Measurements from ENCODE around the gene RAB34. TPM values are rescaled to one million over a fixed set of nuclear protein-coding genes. Genes with fewer than 3 reads are reported as not detected.

Gene RAB34
- total and polyA plus RNA-seq, 9 of the 15 experiments (the other 6 are each of a cell fraction or from before 2014, with no cell fraction given) = 0.07 to 3.8 (median 0.46) TPM; not detected in 1

DNA sequence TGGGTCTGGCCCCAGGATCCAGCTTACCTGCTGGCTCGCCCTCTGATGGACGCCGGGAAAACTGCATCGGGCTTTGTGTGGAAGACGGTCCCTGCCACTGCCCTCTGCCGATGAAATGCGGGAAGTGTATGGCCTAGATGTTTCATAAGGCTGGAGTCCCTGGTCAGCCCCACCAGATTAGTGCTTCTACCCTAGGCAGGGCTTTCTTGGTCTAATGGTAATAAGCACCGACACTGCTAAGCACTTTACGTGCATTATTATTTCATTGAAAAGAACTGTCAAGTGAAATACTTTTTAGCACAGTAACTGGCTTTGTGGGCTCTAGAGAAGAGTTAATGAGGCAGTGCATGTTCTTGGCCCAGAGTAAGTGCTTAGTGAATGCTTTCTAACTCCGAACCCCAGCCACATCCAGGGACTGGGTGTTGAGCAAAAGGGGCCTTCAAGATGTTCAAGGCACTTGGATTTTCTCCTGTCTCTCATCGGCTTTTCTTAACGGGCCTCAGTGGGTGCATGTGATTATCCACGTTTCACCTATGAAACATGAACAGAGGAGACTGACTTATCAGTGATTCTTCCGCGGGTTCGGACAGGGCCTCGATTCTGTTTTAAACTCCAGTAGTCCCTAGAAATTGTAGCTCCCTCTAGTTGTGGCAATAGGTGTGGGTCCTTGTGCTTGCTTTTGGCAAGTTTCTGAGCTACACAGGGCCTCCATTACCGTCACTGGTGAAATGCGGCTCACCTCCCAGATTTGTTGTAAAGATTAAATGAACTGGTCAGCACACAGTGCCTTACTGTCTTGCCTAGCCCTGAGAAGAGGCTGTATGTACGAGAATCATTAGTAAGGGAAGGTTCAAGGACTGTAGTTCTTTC, 32.7 kb upstream of the RAB34 start (continued):
- TF ChIP-seq FOXA1 (IDR thresholded peaks at IDR 0.05; ENCODE audit: borderline replicate concordance) (no peak), KAT7 (CRISPR knock-in tag; IDR thresholded peaks at IDR 0.05; ENCODE audit: borderline replicate concordance) (peak; percentile 75; the same call in 1 of the 2 replicates), TEAD4 (IDR thresholded peaks at IDR 0.05; ENCODE audit: low read length) (peak; percentile 50; the same call in 1 of the 2 replicates), TEAD4 (CRISPR knock-in tag; IDR thresholded peaks at IDR 0.05; ENCODE audit: borderline replicate concordance) (no peak), SREBF1 (IDR thresholded peaks at IDR 0.05; ENCODE audit: borderline replicate concordance, low read depth, low read length) (no peak), CEBPB (tag; IDR thresholded peaks at IDR 0.05) (peak; percentile 42; the same call in 1 of the 2 replicates), DNMT1 (IDR thresholded peaks at IDR 0.05) (0 out of 2 replicates have a peak, but pooled peaks have one; percentile 6), PHB (CRISPR knock-in tag; IDR thresholded peaks at IDR 0.05) (peak; percentile 61; the same call in 1 of the 2 replicates), ZNF263 (CRISPR knock-in tag; IDR thresholded peaks at IDR 0.05; ENCODE audit: borderline replicate concordance) (peak; percentile 44; the same call in 1 of the 2 replicates), STAG1 (CRISPR knock-in tag; IDR thresholded peaks at IDR 0.05; ENCODE audit: borderline replicate concordance) (peak; percentile 58; the same call in 1 of the 2 replicates), RCOR1 (IDR thresholded peaks at IDR 0.05; ENCODE audit: borderline replicate concordance in 1 of 2, low read depth in 2 of 2, low read length in 2 of 2) (peak in 1 of 2 experiments; percentile 79; a peak in 2 of 4 replicates), ARID2 (IDR thresholded peaks at IDR 0.05) (peak; percentile 74), ZNF146 (CRISPR knock-in tag; IDR thresholded peaks at IDR 0.05; ENCODE audit: unreplicated experiment) (no peak), GATAD2A (IDR thresholded peaks at IDR 0.05) (no peak)
- TF ChIP-seq, protein P1, sequence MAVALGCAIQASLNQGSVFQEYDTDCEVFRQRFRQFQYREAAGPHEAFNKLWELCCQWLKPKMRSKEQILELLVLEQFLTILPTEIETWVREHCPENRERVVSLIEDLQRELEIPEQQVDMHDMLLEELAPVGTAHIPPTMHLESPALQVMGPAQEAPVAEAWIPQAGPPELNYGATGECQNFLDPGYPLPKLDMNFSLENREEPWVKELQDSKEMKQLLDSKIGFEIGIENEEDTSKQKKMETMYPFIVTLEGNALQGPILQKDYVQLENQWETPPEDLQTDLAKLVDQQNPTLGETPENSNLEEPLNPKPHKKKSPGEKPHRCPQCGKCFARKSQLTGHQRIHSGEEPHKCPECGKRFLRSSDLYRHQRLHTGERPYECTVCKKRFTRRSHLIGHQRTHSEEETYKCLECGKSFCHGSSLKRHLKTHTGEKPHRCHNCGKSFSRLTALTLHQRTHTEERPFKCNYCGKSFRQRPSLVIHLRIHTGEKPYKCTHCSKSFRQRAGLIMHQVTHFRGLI (CRISPR knock-in tag; IDR thresholded peaks at IDR 0.05) = peak; percentile 87; the same call in 1 of the 2 replicates
- TF ChIP-seq, protein P2, sequence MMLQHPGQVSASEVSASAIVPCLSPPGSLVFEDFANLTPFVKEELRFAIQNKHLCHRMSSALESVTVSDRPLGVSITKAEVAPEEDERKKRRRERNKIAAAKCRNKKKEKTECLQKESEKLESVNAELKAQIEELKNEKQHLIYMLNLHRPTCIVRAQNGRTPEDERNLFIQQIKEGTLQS (IDR thresholded peaks at IDR 0.05) = no peak
- TF ChIP-seq, protein P2 (CRISPR knock-in tag; conservative IDR thresholded peaks at IDR 0.05) = peak; percentile 84
- TF ChIP-seq, protein P3, sequence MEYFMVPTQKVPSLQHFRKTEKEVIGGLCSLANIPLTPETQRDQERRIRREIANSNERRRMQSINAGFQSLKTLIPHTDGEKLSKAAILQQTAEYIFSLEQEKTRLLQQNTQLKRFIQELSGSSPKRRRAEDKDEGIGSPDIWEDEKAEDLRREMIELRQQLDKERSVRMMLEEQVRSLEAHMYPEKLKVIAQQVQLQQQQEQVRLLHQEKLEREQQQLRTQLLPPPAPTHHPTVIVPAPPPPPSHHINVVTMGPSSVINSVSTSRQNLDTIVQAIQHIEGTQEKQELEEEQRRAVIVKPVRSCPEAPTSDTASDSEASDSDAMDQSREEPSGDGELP (CRISPR knock-in tag; IDR thresholded peaks at IDR 0.05; ENCODE audit: borderline replicate concordance) = peak; percentile 91
- TF ChIP-seq, protein P4, sequence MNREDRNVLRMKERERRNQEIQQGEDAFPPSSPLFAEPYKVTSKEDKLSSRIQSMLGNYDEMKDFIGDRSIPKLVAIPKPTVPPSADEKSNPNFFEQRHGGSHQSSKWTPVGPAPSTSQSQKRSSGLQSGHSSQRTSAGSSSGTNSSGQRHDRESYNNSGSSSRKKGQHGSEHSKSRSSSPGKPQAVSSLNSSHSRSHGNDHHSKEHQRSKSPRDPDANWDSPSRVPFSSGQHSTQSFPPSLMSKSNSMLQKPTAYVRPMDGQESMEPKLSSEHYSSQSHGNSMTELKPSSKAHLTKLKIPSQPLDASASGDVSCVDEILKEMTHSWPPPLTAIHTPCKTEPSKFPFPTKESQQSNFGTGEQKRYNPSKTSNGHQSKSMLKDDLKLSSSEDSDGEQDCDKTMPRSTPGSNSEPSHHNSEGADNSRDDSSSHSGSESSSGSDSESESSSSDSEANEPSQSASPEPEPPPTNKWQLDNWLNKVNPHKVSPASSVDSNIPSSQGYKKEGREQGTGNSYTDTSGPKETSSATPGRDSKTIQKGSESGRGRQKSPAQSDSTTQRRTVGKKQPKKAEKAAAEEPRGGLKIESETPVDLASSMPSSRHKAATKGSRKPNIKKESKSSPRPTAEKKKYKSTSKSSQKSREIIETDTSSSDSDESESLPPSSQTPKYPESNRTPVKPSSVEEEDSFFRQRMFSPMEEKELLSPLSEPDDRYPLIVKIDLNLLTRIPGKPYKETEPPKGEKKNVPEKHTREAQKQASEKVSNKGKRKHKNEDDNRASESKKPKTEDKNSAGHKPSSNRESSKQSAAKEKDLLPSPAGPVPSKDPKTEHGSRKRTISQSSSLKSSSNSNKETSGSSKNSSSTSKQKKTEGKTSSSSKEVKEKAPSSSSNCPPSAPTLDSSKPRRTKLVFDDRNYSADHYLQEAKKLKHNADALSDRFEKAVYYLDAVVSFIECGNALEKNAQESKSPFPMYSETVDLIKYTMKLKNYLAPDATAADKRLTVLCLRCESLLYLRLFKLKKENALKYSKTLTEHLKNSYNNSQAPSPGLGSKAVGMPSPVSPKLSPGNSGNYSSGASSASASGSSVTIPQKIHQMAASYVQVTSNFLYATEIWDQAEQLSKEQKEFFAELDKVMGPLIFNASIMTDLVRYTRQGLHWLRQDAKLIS (CRISPR knock-in tag; IDR thresholded peaks at IDR 0.05) = peak; percentile 84
